Osteocyte (in vitro differentiated cells): Measurements from ENCODE around the gene RASSF5. TPM values are rescaled to one million over a fixed set of nuclear protein-coding genes. Genes with fewer than 3 reads are reported as not detected.

Source experiments
- DNase-seq: peaks from one replicate; pipeline ENCODE4 v3.0.0; 2021; ENCODE audit warnings: mixed read lengths; ENCODE audit not compliant: unreplicated experiment; ENCODE audit errors: extremely low spot score
- H3K27ac Mint-ChIP-seq: one replicate; pipeline ENCODE4 v1.8.0; 2021; ENCODE audit warnings: mild to moderate bottlenecking, mixed read lengths; ENCODE audit not compliant: unreplicated experiment
- H3K27me3 Mint-ChIP-seq: one replicate; pipeline ENCODE4 v1.8.0; 2021; ENCODE audit warnings: mixed read lengths; ENCODE audit not compliant: unreplicated experiment
- H3K36me3 Mint-ChIP-seq: one replicate; pipeline ENCODE4 v1.8.0; 2021; ENCODE audit warnings: mixed read lengths; ENCODE audit not compliant: unreplicated experiment
- H3K4me1 Mint-ChIP-seq: one replicate; pipeline ENCODE4 v1.8.0; 2021; ENCODE audit warnings: mixed read lengths; ENCODE audit not compliant: unreplicated experiment
- H3K4me3 Mint-ChIP-seq: one replicate; pipeline ENCODE4 v1.8.0; 2021; ENCODE audit warnings: mild to moderate bottlenecking, moderate library complexity, mixed read lengths; ENCODE audit not compliant: unreplicated experiment
- H3K9me3 Mint-ChIP-seq: one replicate; pipeline ENCODE4 v1.8.0; 2021; ENCODE audit warnings: mixed read lengths; ENCODE audit not compliant: unreplicated experiment
- CTCF ChIP-seq: fragments of 200-600 bp; sonication (generic); IDR thresholded peaks from 2 replicates; pipeline ENCODE4 v1.5.0; 2021; ENCODE audit warnings: antibody characterized with exemption, mild to moderate bottlenecking, moderate library complexity
- long read RNA-seq: library from polyadenylated mRNA; unstranded; transcript quantifications from one replicate; pipeline ENCODE4 v2.0.0, GENCODE V29; 2021
- total RNA-seq: library from RNA; stranded (reverse); gene quantifications from 2 replicates; pipeline ENCODE4 v1.2.1, GENCODE V29; 2021

The RASSF5 gene
- 0.34 TPM in 1 of 2 replicates, not detected in the other for total RNA-seq
- long read RNA-seq: 0 reads

GRCh38 chr1:206507284-206508129 lies at the start of gene RASSF5:
Gene RASSF5 (plus strand): TSS chr1:206507531. CDS start chr1:206507603, 72 bp downstream.
- Mint-ChIP-seq H3K36me3 (no peaks in the 10 kb centered on the region), H3K27me3 (peaks cover 52% of the 10 kb centered on the region), H3K9me3 (no peaks in the 10 kb centered on the region), H3K4me3 (peak within 1 kb of the TSS; percentile 59), H3K27ac (no peak within 1 kb of the TSS), H3K4me1 (peaks cover 18% of the 10 kb centered on the region)
- no peak for TF ChIP-seq CTCF
- DNase-seq: no peak

- Mint-ChIP-seq H3K27me3 (no peaks in the 10 kb centered on the region), H3K36me3 (peaks cover 24% of the 10 kb centered on the region), H3K4me1 (peaks cover 27% of the 10 kb centered on the region), H3K4me3 (no peak overlapping the region), H3K27ac (no peak overlapping the region), H3K9me3 (no peaks in the 10 kb centered on the region)
- no peak for TF ChIP-seq CTCF
- DNase-seq: no peak
These were observed 47.6 kb upstream of the RASSF5 start for GRCh38 chr1:206459703-206460102.

GRCh38 chr1:206460836-206461426 lies 46.4 kb upstream of the RASSF5 start:
- Mint-ChIP-seq H3K9me3 (no peaks in the 10 kb centered on the region), H3K36me3 (peaks cover 20% of the 10 kb centered on the region), H3K27ac (no peak overlapping the region), H3K27me3 (no peaks in the 10 kb centered on the region), H3K4me3 (no peak overlapping the region), H3K4me1 (peaks cover 19% of the 10 kb centered on the region)
- no peak for TF ChIP-seq CTCF
- no peak for DNase-seq

- Mint-ChIP-seq H3K4me3 (no peak overlapping the region), H3K27ac (no peak overlapping the region), H3K9me3 (no peaks in the 10 kb centered on the region), H3K4me1 (peaks cover 12% of the 10 kb centered on the region), H3K36me3 (peaks cover 20% of the 10 kb centered on the region), H3K27me3 (no peaks in the 10 kb centered on the region)
- TF ChIP-seq CTCF: peak; percentile 83
- DNase-seq: no peak
These were observed 45.5 kb upstream of the RASSF5 start for GRCh38 chr1:206461602-206462455.
